Measurements from ENCODE around the gene TMC6. TPM values are rescaled to one million over a fixed set of nuclear protein-coding genes. Genes with fewer than 3 reads are reported as not detected.

TMC6 gene, protein sequence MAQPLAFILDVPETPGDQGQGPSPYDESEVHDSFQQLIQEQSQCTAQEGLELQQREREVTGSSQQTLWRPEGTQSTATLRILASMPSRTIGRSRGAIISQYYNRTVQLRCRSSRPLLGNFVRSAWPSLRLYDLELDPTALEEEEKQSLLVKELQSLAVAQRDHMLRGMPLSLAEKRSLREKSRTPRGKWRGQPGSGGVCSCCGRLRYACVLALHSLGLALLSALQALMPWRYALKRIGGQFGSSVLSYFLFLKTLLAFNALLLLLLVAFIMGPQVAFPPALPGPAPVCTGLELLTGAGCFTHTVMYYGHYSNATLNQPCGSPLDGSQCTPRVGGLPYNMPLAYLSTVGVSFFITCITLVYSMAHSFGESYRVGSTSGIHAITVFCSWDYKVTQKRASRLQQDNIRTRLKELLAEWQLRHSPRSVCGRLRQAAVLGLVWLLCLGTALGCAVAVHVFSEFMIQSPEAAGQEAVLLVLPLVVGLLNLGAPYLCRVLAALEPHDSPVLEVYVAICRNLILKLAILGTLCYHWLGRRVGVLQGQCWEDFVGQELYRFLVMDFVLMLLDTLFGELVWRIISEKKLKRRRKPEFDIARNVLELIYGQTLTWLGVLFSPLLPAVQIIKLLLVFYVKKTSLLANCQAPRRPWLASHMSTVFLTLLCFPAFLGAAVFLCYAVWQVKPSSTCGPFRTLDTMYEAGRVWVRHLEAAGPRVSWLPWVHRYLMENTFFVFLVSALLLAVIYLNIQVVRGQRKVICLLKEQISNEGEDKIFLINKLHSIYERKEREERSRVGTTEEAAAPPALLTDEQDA
- total RNA-seq = 39.3 and 75.3 TPM in 2 replicates

DNA sequence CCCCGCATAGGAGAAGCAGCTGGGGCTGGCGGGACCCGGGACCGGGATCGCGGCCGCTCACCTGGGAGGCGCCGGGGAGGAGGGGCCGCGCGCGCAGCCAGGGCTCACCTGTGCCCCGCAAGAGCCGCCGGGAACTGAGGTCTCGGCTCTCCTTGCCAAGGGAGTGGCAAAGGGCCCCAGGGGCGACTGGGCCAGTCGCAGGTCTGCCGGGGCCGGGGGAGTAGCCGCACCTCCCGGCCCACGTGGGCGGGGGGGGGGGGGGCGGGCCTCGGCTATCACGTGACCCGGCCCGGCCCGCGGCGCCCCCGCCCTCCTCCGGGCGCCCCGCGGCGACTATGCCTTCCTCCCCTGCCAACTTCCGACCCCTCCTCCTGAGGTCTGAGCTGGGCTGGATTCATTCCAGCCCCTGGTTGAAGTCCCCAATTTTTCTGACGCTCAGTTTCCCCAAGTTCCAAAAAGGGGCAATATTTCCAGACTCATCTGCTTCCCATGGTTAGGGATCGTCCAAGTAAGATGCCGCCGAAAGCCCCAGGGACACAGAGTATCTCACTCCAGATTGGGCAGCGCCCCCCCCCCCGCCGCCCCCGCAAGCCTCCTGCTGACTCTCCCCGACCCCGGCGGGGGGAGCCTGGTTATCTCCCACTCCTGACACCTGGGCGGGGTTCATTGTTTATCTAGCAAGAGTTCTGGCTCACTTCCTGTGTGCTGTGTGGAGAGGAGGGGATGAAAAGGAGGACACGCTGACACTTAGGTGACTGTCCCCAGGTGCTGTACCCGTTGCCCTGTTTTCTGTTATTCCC, at the start of gene TMC6:
Gene TMC6 (minus strand): TSS at position 205 of the 800 bp plus-strand sequence. CDS start 1,923 bp downstream, outside the sequence.

DNA sequence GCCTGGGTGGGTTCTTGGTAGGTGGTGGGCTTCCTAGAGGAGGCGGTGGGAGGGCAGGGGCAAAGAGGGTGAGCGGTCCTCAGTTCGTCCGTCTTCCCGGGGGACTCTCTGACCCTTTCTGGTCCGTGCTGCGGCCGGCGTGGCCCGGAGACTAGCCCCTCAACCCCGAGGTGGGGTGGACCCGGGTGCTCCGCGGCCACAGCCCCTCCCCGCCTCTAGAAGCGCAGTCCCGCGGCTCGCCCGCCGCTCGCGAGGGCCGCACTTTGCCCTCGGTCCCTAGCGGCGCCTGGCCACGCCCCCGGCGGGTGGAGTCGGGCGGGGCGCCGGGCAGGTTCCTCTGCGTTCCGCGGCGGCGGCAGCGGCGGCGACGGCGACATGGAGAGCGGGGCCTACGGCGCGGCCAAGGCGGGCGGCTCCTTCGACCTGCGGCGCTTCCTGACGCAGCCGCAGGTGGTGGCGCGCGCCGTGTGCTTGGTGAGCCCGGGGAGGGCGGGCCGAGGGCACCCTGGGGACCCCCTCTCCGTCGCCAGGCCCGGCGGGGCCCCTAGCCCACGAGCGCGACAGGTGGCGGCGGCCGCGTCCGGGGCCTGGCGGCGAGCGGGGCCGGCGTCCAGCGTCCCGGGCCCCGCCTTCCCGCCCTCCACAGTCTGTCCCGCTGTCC, 39.8 kb upstream of the TMC6 start, which contains the start of gene SYNGR2:
Gene SYNGR2 (plus strand): TSS at position 340 of the 661 bp plus-strand sequence. CDS start 36 bp downstream, at position 376.

DNA sequence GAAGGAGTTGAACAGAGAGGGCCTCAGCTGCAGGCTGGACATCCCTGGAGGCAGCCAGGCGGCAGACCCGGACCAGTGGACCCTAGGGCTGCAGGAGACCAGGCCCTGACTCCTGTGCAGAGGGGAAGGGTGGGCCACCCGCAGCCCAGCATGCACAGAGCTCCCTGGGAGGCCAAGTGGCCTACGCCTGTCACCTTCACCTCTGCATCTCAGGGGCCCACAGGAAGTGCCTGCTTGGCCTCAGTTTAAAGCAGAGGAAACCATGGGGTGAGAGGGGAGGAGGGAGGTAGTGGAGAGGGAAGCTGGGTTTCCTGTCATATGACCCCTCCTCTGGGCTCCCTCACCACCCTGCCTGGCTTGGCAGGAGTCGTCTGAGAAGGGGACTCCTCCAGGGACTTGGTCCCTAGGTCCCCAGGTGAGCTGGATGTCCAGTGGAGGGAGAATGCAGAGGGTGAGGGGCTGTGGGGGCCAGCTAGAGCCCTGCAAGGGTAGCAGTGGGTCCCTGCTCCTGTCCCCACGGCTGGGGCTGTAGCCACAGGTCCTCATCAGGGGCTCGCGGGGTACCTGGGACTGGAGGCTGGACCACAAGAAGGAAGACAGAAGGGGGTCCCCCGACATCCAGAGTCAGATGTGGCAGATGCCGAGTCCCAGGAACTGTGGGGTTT, 2.0 kb upstream of the TMC6 start, which contains the start of gene TMC8:
Gene TMC8 (plus strand): TSS at position 335 of the 665 bp plus-strand sequence. CDS start 818 bp downstream, outside the sequence.

Small RNAs within 50 kb of the gene (small RNA-seq; reads per million reads assigned to genes)
- not detected for gene RNU6-625P

Other genes starting within 250 kb of the TMC6 start
- 2.3 and 3.5 TPM in 2 replicates for gene TNRC6C, start 170.1 kb downstream of the TMC6 start, total RNA-seq
- under 0.01 and 0.65 TPM in 2 replicates for gene TMC8, start 2.0 kb upstream of the TMC6 start, total RNA-seq
- gene C17orf99, start 17.6 kb upstream of the TMC6 start, total RNA-seq = not detected in 2 replicates
- gene SYNGR2, start 39.8 kb upstream of the TMC6 start, total RNA-seq = 6.7 and 10.6 TPM in 2 replicates
- 30.6 and 169 TPM in 2 replicates for gene TK1, start 58.3 kb upstream of the TMC6 start, total RNA-seq
- gene AFMID, start 58.6 kb upstream of the TMC6 start, total RNA-seq = 21.0 and 31.4 TPM in 2 replicates
- gene BIRC5, start 85.5 kb upstream of the TMC6 start, total RNA-seq = 8.6 and 24.4 TPM in 2 replicates
- not detected in 2 replicates for gene TMEM235, start 102.9 kb upstream of the TMC6 start, total RNA-seq
- gene SOCS3, start 231.3 kb upstream of the TMC6 start, total RNA-seq = 4.3 and 5.3 TPM in 2 replicates
- gene PGS1, start 249.9 kb upstream of the TMC6 start, total RNA-seq = 26.7 and 32.1 TPM in 2 replicates

Measured in placental epithelial cell (primary cell).